SU-DHL-6 (cell line): ENCODE measurements around the gene TMEM170B.

Experiments used
- CTCF ChIP-seq: fragments of 200-600 bp; sonication (generic); IDR thresholded peaks from one replicate; pipeline ENCODE4 v1.5.1; 2017; ENCODE audit warnings: antibody characterized with exemption, mild to moderate bottlenecking, low read length, moderate library complexity; ENCODE audit not compliant: insufficient read depth, poor library complexity, severe bottlenecking
- EZH2phosphoT487 ChIP-seq: fragments of 200-600 bp; sonication (generic), shearing (Covaris generic); conservative IDR thresholded peaks from 2 replicates; pipeline ENCODE4 v1.6.1; 2018; ENCODE audit warnings: mild to moderate bottlenecking, antibody characterized with exemption, low read length, moderate library complexity, mixed read lengths

- TF ChIP-seq CTCF = no peak
- TF ChIP-seq EZH2phosphoT487 = no peak
Measured at GRCh38 chr6:11563793-11564192, 26.2 kb downstream of the TMEM170B start.
